GM18870 (cell line): ENCODE data around the gene PPP1CA.

Experiments used
- ATAC-seq: cut with Tn5 transposase; IDR thresholded peaks from one replicate; pipeline ENCODE4 v1.9.1; 2021; ENCODE audit warnings: moderate library complexity; ENCODE audit not compliant: unreplicated experiment

The PPP1CA gene

GRCh38 chr11:67418476-67419281 lies 17.0 kb upstream of the PPP1CA start:
- no peak for ATAC-seq

- no peak for ATAC-seq
Measured at GRCh38 chr11:67417425-67417824, 15.8 kb upstream of the PPP1CA start.

- no peak for ATAC-seq
Measured at GRCh38 chr11:67416416-67417335, 15.0 kb upstream of the PPP1CA start.

- ATAC-seq: no peak
Measured at GRCh38 chr11:67415501-67416304, 14.0 kb upstream of the PPP1CA start, which contains the start of gene CARNS1. CARNS1 (plus strand) TSS chr11:67415678; CDS start chr11:67416200, 522 bp downstream.

- ATAC-seq: no peak
Measured at GRCh38 chr11:67413266-67413849, 11.7 kb upstream of the PPP1CA start.

GRCh38 chr11:67412495-67413179 lies 11.0 kb upstream of the PPP1CA start:
- ATAC-seq: no peak

GRCh38 chr11:67411785-67412152 lies 10.1 kb upstream of the PPP1CA start:
- ATAC-seq: no peak

GRCh38 chr11:67410984-67411784 lies 9.5 kb upstream of the PPP1CA start:
- ATAC-seq: no peak

GRCh38 chr11:67410369-67410831 lies 8.7 kb upstream of the PPP1CA start:
- no peak for ATAC-seq

GRCh38 chr11:67409781-67410368 lies 8.2 kb upstream of the PPP1CA start:
- ATAC-seq: no peak

- ATAC-seq: no peak
Measured at GRCh38 chr11:67409261-67409666, 7.6 kb upstream of the PPP1CA start.

GRCh38 chr11:67408437-67409200 lies 7.0 kb upstream of the PPP1CA start:
- no peak for ATAC-seq

GRCh38 chr11:67407688-67408163 lies 6.1 kb upstream of the PPP1CA start:
- ATAC-seq: no peak

- no peak for ATAC-seq
Measured at GRCh38 chr11:67406969-67407687, 5.5 kb upstream of the PPP1CA start.

- ATAC-seq: no peak
Measured at GRCh38 chr11:67406420-67406968, 4.8 kb upstream of the PPP1CA start.

- ATAC-seq: no peak
Measured at GRCh38 chr11:67405688-67406339, 4.2 kb upstream of the PPP1CA start.
